ENCODE data around the gene TOR1AIP2.
"Not testable (repeated sequence)": the region's sequence is repeated elsewhere in the genome, so short reads cannot be mapped to it uniquely, and the experiment has no call there.

Gene TOR1AIP2

GRCh38 chr1:179867493-179868330 is 9.9 kb downstream of the TOR1AIP2 start:
- Histone ChIP-seq H3K27ac (no peak overlapping the region), H3K4me3 (no peak overlapping the region), H3K9ac (ENCODE audit: insufficient read length) (no peak overlapping the region), H3K9me3 (ENCODE audit: low read depth, low read length) (no peaks in the 10 kb centered on the region), H3K36me3 (ENCODE audit: insufficient read depth, low read length) (peaks cover 70% of the 10 kb centered on the region)
- no peak for DNase-seq (ENCODE audit: low read depth, low spot score)
- TF ChIP-seq EZH2 (IDR thresholded peaks at IDR 0.05) (no peak), POLR2AphosphoS5 (IDR thresholded peaks at IDR 0.05; ENCODE audit: borderline replicate concordance, low read depth, low read length) (no peak), FOXP2 (optimal IDR thresholded peaks at IDR 0.05; ENCODE audit: control extremely low read depth, extremely low read length, insufficient read depth) (no peak)

- no peak overlapping the region for H3K27ac ChIP-seq
- TF ChIP-seq POLR2AphosphoS5 (IDR thresholded peaks at IDR 0.05; ENCODE audit: borderline replicate concordance, low read depth, low read length) (no peak), EZH2 (IDR thresholded peaks at IDR 0.05) (no peak), FOXP2 (optimal IDR thresholded peaks at IDR 0.05; ENCODE audit: control extremely low read depth, extremely low read length, insufficient read depth) (no peak)
- H3K9me3 ChIP-seq (ENCODE audit: low read depth, low read length) = no peaks in the 10 kb centered on the region
- DNase-seq (ENCODE audit: low read depth, low spot score) = no peak
- no peak overlapping the region for H3K4me3 ChIP-seq
- peaks cover 69% of the 10 kb centered on the region for H3K36me3 ChIP-seq (ENCODE audit: insufficient read depth, low read length)
- H3K9ac ChIP-seq (ENCODE audit: insufficient read length) = no peak overlapping the region
These were observed 11.0 kb downstream of the TOR1AIP2 start for GRCh38 chr1:179866616-179867015.

- TF ChIP-seq EZH2 (IDR thresholded peaks at IDR 0.05) = no peak
- no peak for TF ChIP-seq POLR2AphosphoS5 (IDR thresholded peaks at IDR 0.05; ENCODE audit: borderline replicate concordance, low read depth, low read length)
- TF ChIP-seq FOXP2 (optimal IDR thresholded peaks at IDR 0.05; ENCODE audit: control extremely low read depth, extremely low read length, insufficient read depth) = no peak
- Histone ChIP-seq H3K27ac (no peak overlapping the region), H3K4me3 (no peak overlapping the region), H3K9ac (ENCODE audit: insufficient read length) (no peak overlapping the region), H3K36me3 (ENCODE audit: insufficient read depth, low read length) (peaks cover 65% of the 10 kb centered on the region), H3K9me3 (ENCODE audit: low read depth, low read length) (no peaks in the 10 kb centered on the region)
- DNase-seq (ENCODE audit: low read depth, low spot score) = no peak
These were observed 12.2 kb downstream of the TOR1AIP2 start for GRCh38 chr1:179865377-179865776.

GRCh38 chr1:179860652-179861051 is 17.0 kb downstream of the TOR1AIP2 start:
- Histone ChIP-seq H3K9me3 (ENCODE audit: low read depth, low read length) (no peaks in the 10 kb centered on the region), H3K9ac (ENCODE audit: insufficient read length) (no peak overlapping the region), H3K27ac (no peak overlapping the region), H3K36me3 (ENCODE audit: insufficient read depth, low read length) (peaks cover 31% of the 10 kb centered on the region), H3K4me3 (no peak overlapping the region)
- no peak for DNase-seq (ENCODE audit: low read depth, low spot score)
- no peak for TF ChIP-seq POLR2AphosphoS5 (IDR thresholded peaks at IDR 0.05; ENCODE audit: borderline replicate concordance, low read depth, low read length)
- no peak for TF ChIP-seq EZH2 (IDR thresholded peaks at IDR 0.05)
- TF ChIP-seq FOXP2 (optimal IDR thresholded peaks at IDR 0.05; ENCODE audit: control extremely low read depth, extremely low read length, insufficient read depth) = no peak

GRCh38 chr1:179857009-179857408 is 20.6 kb downstream of the TOR1AIP2 start:
- Histone ChIP-seq H3K27ac (no peak overlapping the region), H3K36me3 (ENCODE audit: insufficient read depth, low read length) (peaks cover 22% of the 10 kb centered on the region), H3K9ac (ENCODE audit: insufficient read length) (no peak overlapping the region), H3K9me3 (ENCODE audit: low read depth, low read length) (no peaks in the 10 kb centered on the region), H3K4me3 (no peak overlapping the region)
- TF ChIP-seq POLR2AphosphoS5 (IDR thresholded peaks at IDR 0.05; ENCODE audit: borderline replicate concordance, low read depth, low read length) = no peak
- no peak for TF ChIP-seq FOXP2 (optimal IDR thresholded peaks at IDR 0.05; ENCODE audit: control extremely low read depth, extremely low read length, insufficient read depth)
- TF ChIP-seq EZH2 (IDR thresholded peaks at IDR 0.05) = no peak
- no peak for DNase-seq (ENCODE audit: low read depth, low spot score)

GRCh38 chr1:179856296-179856695 is 21.3 kb downstream of the TOR1AIP2 start:
- H3K4me3 ChIP-seq = no peak overlapping the region
- no peak overlapping the region for H3K27ac ChIP-seq
- no peak for DNase-seq (ENCODE audit: low read depth, low spot score)
- no peaks in the 10 kb centered on the region for H3K9me3 ChIP-seq (ENCODE audit: low read depth, low read length)
- TF ChIP-seq POLR2AphosphoS5 (IDR thresholded peaks at IDR 0.05; ENCODE audit: borderline replicate concordance, low read depth, low read length) (no peak), EZH2 (IDR thresholded peaks at IDR 0.05) (no peak), FOXP2 (optimal IDR thresholded peaks at IDR 0.05; ENCODE audit: control extremely low read depth, extremely low read length, insufficient read depth) (no peak)
- H3K36me3 ChIP-seq (ENCODE audit: insufficient read depth, low read length) = peaks cover 28% of the 10 kb centered on the region
- no peak overlapping the region for H3K9ac ChIP-seq (ENCODE audit: insufficient read length)

- not testable (repeated sequence) for H3K9ac ChIP-seq (ENCODE audit: insufficient read length); H3K4me3 ChIP-seq; DNase-seq (ENCODE audit: low read depth, low spot score); H3K27ac ChIP-seq; H3K9me3 ChIP-seq (ENCODE audit: low read depth, low read length)
- peaks cover 32% of the 10 kb centered on the region for H3K36me3 ChIP-seq (ENCODE audit: insufficient read depth, low read length)
These were observed 21.8 kb downstream of the TOR1AIP2 start for GRCh38 chr1:179855831-179856230.

GRCh38 chr1:179853102-179853501 is 24.5 kb downstream of the TOR1AIP2 start:
- no peak for DNase-seq (ENCODE audit: low read depth, low spot score)
- Histone ChIP-seq H3K27ac (no peak overlapping the region), H3K9me3 (ENCODE audit: low read depth, low read length) (no peaks in the 10 kb centered on the region), H3K4me3 (no peak overlapping the region), H3K36me3 (ENCODE audit: insufficient read depth, low read length) (peaks cover 56% of the 10 kb centered on the region), H3K9ac (ENCODE audit: insufficient read length) (no peak overlapping the region)
- TF ChIP-seq POLR2AphosphoS5 (IDR thresholded peaks at IDR 0.05; ENCODE audit: borderline replicate concordance, low read depth, low read length) (no peak), EZH2 (IDR thresholded peaks at IDR 0.05) (no peak), FOXP2 (optimal IDR thresholded peaks at IDR 0.05; ENCODE audit: control extremely low read depth, extremely low read length, insufficient read depth) (no peak)

GRCh38 chr1:179848233-179848632 is 29.4 kb downstream of the TOR1AIP2 start:
- TF ChIP-seq EZH2 (IDR thresholded peaks at IDR 0.05) (no peak), POLR2AphosphoS5 (IDR thresholded peaks at IDR 0.05; ENCODE audit: borderline replicate concordance, low read depth, low read length) (no peak), FOXP2 (optimal IDR thresholded peaks at IDR 0.05; ENCODE audit: control extremely low read depth, extremely low read length, insufficient read depth) (no peak)
- no peak for DNase-seq (ENCODE audit: low read depth, low spot score)
- no peak overlapping the region for H3K27ac ChIP-seq
- H3K4me3 ChIP-seq = no peak overlapping the region
- no peaks in the 10 kb centered on the region for H3K9me3 ChIP-seq (ENCODE audit: low read depth, low read length)
- H3K9ac ChIP-seq (ENCODE audit: insufficient read length) = no peak overlapping the region
- H3K36me3 ChIP-seq (ENCODE audit: insufficient read depth, low read length) = peaks cover 82% of the 10 kb centered on the region
